ENCODE measurements around the gene GJC2.

DNA sequence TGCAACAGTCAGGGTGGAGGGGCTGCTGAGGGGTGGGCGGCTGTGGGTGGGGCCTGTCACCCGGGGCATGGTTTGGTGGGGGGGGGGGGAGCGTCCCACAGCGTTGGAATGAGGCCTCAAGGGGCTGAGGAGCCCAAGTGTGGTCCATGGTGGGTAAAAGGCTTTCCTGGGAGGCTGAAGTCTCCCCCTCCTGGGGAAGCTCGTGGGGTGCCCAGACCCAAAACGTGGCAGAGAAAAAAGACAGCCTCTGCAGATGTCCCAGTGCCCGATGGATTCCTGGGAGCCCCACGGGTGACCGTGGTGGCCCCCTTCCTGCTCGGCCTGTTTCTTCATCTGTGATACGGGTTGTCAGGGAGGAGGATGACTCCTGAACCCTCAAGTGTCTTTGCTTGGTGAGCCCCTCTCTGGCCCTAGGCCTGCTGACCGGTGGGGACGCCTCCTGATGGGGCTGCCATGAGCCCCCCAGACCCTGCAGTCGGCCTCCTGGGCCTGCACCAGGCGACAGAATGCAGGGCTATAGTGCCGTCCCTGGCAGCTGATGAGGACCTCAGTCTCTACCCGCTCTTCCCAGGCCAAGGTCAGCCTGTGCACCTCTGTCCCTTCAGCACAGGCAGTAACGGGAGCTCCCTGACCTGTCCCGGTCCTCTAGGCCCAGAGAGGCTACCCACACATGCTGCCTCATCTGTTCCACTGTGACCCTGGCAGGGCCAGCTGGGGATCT, 59.3 kb downstream of the GJC2 start:
- TF ChIP-seq, protein P1, sequence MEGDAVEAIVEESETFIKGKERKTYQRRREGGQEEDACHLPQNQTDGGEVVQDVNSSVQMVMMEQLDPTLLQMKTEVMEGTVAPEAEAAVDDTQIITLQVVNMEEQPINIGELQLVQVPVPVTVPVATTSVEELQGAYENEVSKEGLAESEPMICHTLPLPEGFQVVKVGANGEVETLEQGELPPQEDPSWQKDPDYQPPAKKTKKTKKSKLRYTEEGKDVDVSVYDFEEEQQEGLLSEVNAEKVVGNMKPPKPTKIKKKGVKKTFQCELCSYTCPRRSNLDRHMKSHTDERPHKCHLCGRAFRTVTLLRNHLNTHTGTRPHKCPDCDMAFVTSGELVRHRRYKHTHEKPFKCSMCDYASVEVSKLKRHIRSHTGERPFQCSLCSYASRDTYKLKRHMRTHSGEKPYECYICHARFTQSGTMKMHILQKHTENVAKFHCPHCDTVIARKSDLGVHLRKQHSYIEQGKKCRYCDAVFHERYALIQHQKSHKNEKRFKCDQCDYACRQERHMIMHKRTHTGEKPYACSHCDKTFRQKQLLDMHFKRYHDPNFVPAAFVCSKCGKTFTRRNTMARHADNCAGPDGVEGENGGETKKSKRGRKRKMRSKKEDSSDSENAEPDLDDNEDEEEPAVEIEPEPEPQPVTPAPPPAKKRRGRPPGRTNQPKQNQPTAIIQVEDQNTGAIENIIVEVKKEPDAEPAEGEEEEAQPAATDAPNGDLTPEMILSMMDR (conservative IDR thresholded peaks at IDR 0.05; ENCODE audit: low read length) = no peak
- TF ChIP-seq EZH2phosphoT487 (IDR thresholded peaks at IDR 0.05; ENCODE audit: borderline replicate concordance) = no peak
